Bronchial epithelial cell (primary cell): ENCODE measurements around the gene PLCG1. TPM values are rescaled to one million over a fixed set of nuclear protein-coding genes. Genes with fewer than 3 reads are reported as not detected.

Experiments used
- DNase-seq: peaks from one replicate; pipeline ENCODE4 v3.0.0-alpha.2; 2010; ENCODE audit warnings: low read depth
- FAIRE-seq: peaks from 2 replicates; lab custom pipeline; 2011; peaks lifted over from hg19 to GRCh38; lab: Jason Lieb, UNC
- H3K27me3 ChIP-seq: 2 replicates; pipeline ENCODE4 v1.5.1; 2011; ENCODE audit warnings: low read length; ENCODE audit not compliant: control insufficient read depth, insufficient read depth
- H3K36me3 ChIP-seq: 2 replicates; pipeline ENCODE4 v1.5.1; 2011; ENCODE audit warnings: low read length; ENCODE audit not compliant: control insufficient read depth, insufficient read depth
- H3K4me3 ChIP-seq: 2 replicates; pipeline ENCODE4 v1.5.1; 2011; ENCODE audit warnings: mild to moderate bottlenecking, low read depth, low read length, control low read depth
- total RNA-seq: library from RNA; depleted of rRNA; stranded (reverse); fragments of >200 nt; gene quantifications from 2 replicates; pipeline ENCODE4 v1.2.1, GENCODE V29; 2014
- TF ChIP-seq, protein P1 (sequence below): IDR thresholded peaks from 2 replicates; pipeline ENCODE4 v1.5.1; 2011; ENCODE audit warnings: mild to moderate bottlenecking, moderate library complexity, low read length, control low read depth, inconsistent platforms; ENCODE audit not compliant: insufficient read depth, severe bottlenecking

The PLCG1 gene
- total RNA-seq, 1 donor from 2014 or later, result 20.8 TPM

DNA sequence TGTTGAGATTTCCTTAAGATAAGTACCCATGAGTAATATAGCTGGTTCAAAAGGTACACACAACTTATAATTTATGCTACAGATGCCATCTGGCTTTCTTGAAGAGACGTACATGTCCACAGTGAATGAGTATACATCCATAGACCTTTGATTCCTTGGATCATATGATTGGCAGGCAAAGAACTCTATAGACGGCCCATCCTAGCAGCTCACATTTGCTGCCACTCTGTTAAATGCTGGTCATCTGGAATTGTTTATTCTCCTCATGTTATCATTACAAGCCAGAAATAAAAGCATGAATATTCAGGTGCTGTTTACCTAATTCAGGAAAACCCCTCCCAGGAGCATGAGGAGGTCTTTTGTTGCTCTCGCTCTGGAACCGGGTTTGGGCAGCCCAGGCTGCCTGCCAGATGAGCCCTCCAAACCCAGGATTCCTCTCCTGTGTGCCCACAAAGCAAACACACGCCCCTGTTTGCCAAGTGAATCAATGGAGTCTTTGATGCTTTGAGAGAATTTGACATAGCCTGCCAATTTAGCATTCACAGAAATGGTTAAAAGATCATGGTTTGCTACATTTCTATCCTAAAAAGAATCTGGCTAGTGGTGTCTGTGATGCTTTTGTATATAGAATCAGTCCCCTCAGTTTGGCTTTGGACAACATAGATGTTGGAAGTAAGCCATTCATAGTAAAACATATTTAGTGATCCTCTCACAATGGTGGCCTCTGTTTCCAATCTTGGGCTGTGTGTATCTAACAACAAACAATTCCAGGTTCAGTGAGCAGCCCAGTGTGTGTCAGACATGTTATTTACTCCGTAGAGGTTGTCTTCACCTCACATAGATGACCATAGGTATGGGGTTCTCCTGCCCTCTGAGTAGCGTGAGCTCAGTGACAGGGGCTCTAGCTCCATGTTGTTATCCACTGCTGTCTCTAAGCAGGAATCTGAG lies 17.5 kb upstream of the PLCG1 start:
- FAIRE-seq (no peak), DNase-seq (no peak)
- Histone ChIP-seq H3K36me3 (peaks cover 41% of the 10 kb centered on the region), H3K27me3 (no peaks in the 10 kb centered on the region), H3K4me3 (no peak overlapping the region)
- TF ChIP-seq, protein P1, sequence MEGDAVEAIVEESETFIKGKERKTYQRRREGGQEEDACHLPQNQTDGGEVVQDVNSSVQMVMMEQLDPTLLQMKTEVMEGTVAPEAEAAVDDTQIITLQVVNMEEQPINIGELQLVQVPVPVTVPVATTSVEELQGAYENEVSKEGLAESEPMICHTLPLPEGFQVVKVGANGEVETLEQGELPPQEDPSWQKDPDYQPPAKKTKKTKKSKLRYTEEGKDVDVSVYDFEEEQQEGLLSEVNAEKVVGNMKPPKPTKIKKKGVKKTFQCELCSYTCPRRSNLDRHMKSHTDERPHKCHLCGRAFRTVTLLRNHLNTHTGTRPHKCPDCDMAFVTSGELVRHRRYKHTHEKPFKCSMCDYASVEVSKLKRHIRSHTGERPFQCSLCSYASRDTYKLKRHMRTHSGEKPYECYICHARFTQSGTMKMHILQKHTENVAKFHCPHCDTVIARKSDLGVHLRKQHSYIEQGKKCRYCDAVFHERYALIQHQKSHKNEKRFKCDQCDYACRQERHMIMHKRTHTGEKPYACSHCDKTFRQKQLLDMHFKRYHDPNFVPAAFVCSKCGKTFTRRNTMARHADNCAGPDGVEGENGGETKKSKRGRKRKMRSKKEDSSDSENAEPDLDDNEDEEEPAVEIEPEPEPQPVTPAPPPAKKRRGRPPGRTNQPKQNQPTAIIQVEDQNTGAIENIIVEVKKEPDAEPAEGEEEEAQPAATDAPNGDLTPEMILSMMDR, result no peak

DNA sequence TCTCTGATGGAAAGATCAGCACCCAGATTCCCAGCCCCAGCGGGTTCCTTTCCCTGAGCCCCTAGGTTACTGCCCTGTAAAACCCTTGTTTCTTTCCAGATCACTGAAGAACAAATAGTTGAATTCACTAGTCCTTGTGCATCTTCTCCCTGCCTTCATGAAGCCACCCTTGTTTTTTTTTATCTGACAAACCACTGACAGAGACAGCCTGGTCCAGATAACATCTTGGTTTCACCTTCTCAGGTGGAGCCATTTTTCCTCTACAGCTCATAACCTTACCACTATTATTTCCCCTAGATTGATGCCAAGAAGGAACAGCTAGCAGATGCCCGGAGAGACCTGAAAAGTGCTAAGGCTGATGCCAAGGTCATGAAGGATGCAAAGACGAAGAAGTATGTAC lies 15.9 kb upstream of the PLCG1 start:
- DNase-seq, result no peak
- Histone ChIP-seq H3K27me3 (no peaks in the 10 kb centered on the region), H3K4me3 (no peak overlapping the region), H3K36me3 (peaks cover 31% of the 10 kb centered on the region)
- TF ChIP-seq, protein P1, result no peak
- FAIRE-seq, result no peak

DNA sequence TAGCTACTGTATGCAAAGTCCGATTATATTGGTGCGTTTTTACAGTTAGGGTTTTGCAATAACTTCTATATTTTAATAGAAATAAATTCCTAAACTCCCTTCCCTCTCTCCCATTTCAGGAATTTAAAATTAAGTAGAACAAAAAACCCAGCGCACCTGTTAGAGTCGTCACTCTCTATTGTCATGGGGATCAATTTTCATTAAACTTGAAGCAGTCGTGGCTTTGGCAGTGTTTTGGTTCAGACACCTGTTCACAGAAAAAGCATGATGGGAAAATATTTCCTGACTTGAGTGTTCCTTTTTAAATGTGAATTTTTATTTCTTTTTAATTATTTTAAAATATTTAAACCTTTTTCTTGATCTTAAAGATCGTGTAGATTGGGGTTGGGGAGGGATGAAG lies 13.7 kb upstream of the PLCG1 start:
- H3K36me3 ChIP-seq, result peaks cover 27% of the 10 kb centered on the region
- TF ChIP-seq, protein P1, result no peak
- no peak overlapping the region for H3K4me3 ChIP-seq
- FAIRE-seq, result no peak
- no peaks in the 10 kb centered on the region for H3K27me3 ChIP-seq
- no peak for DNase-seq

DNA sequence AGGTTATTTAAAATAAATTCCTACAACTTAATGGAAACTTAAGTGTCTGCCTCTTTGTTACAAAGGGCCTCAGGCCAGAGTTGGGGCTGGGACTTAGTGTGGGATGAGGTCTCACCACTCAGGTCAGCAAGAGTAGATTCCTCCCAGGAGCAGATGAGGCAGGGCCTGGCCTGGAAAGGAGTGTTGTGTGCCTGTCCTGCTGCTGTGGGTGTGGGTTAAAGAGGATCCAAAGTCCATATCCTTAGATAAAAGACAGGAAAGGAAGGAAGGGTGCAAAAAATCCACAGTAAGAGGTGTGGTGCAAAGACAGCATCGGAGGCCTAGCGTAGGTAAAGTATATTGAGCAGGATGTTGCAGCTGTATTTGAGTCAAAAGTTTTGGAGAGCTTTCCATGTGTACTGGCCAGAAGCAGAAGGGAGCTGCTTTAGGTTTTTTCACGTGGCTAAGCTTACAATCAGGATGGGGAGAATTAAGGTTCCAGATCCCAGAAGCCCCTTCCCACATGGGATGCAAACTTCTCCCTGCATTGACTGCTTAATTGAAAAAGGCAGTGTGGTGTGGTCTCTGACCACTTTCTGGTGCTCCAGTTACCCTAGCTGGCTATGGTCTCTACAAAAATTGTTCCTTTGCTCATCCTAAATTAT lies 12.8 kb upstream of the PLCG1 start:
- H3K27me3 ChIP-seq, result no peaks in the 10 kb centered on the region
- H3K4me3 ChIP-seq, result no peak overlapping the region
- no peak for DNase-seq
- TF ChIP-seq, protein P1, result no peak
- peaks cover 25% of the 10 kb centered on the region for H3K36me3 ChIP-seq
- FAIRE-seq, result no peak

DNA sequence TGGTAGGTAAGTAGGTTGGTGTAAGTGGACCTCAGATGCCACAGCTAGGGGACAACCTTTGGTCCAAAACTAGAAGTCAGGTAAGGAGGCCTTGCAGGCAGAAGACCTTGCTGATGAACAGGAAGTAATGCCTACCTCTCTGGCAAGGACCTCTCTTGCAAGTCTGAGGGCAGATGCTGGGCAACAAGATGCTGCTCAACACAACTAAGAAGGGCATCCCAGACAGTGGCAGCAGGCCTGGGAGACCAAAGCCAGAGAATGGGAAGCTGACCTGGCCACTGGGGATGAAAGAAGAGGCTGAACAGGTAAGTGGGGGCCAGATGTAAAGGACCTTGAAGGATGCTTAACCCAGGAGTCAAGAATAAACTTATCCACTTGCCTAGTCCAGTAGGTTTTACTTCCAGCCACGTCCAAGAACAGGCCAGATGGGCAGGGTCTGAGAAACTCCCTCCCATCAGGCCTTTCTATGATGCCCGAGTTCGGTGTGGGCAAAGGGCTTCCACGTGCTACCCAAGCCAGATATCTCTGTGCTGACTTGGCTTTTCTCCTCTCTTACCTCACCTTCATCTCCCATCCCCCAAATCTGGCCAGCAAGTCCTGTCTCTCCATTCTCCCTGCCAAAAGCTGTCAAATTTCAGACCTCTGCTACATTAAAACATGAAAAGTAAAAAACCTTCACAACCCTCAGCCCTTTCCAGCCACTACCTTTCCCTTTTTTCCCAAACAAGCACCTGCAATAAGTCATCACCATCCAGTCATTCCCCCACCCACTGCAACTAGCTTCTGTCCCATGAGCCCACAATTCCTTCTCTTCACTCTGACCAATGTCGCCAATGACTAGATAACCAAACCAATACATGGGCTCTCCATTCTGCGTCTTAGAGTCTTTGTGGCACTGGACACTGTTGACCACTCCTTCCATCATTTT lies 11.5 kb upstream of the PLCG1 start:
- TF ChIP-seq, protein P1, result no peak
- FAIRE-seq, result no peak

More for the DNA sequence above, 11.5 kb upstream of the PLCG1 start:
- H3K4me3 ChIP-seq, result no peak overlapping the region
- H3K36me3 ChIP-seq, result peaks cover 19% of the 10 kb centered on the region
- no peak for DNase-seq
- no peaks in the 10 kb centered on the region for H3K27me3 ChIP-seq
